Measurements from ENCODE around the gene PF4V1. TPM values are rescaled to one million over a fixed set of nuclear protein-coding genes. Genes with fewer than 3 reads are reported as not detected.

Gene PF4V1
- total and polyA plus RNA-seq, 2 of the 13 experiments (the other 11 are each of a cell fraction or from before 2014, with no cell fraction given): not detected

DNA sequence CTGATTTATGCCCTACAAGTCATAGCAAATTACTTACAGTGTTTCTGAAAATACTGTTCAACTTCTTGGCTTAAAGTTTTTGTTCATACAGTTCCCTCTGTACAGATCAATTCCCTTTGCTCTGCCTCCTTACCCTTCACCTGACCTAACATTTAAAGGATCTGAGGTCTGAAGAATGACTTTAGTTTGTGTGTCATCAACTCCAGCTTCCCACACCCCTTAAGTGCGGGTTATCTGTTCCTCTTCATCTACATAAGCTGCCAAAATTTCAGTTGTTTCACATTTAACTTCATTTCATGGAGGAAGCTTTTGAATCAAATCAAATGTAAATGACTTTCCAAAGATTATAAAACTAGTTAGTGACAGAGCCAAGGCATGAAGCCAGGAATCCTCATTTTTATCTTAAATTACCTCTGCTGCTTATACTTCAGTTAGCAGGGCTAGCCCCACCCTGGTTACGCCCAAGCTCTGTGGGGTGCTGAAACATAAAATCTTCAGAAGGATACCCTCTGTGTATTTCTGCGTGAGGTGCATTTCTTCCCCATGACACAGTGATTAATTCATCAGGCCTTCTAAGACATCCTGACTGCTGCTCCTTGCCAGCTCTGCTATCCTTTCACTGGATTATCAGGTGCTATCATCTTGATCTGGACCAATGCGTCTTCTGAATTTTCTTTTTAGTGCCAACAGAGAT lies 32.6 kb downstream of the PF4V1 start:
- 15% methylated on average over 4 of the region's 4 CpGs for WGBS (ENCODE audit: low lambda C conversion rate)
- H3K4me2 ChIP-seq (ENCODE audit: low read depth, low read length): no peak overlapping the region
- no peaks in the 10 kb centered on the region for H3K36me3 ChIP-seq (replicated peaks in 1 of 2; ENCODE audit: control insufficient read depth in 1 of 2, insufficient read depth in 2 of 2, low read length in 2 of 2)
- FAIRE-seq (no peak), DNase-seq (ENCODE audit: low spot score) (no peak), ATAC-seq (no peak)
- H3K9ac ChIP-seq (ENCODE audit: insufficient read depth, low read depth, low read length): no peak overlapping the region
- no TSS peak for BruUV-seq (replicated peaks)
- TF ChIP-seq, protein P1, sequence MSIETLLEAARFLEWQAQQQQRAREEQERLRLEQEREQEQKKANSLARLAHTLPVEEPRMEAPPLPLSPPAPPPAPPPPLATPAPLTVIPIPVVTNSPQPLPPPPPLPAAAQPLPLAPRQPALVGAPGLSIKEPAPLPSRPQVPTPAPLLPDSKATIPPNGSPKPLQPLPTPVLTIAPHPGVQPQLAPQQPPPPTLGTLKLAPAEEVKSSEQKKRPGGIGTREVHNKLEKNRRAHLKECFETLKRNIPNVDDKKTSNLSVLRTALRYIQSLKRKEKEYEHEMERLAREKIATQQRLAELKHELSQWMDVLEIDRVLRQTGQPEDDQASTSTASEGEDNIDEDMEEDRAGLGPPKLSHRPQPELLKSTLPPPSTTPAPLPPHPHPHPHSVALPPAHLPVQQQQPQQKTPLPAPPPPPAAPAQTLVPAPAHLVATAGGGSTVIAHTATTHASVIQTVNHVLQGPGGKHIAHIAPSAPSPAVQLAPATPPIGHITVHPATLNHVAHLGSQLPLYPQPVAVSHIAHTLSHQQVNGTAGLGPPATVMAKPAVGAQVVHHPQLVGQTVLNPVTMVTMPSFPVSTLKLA (IDR thresholded peaks at IDR 0.05): no peak
- TF ChIP-seq TERF1 (CRISPR knock-in tag; IDR thresholded peaks at IDR 0.05) (no peak), ZFP82 (CRISPR knock-in tag; IDR thresholded peaks at IDR 0.05; ENCODE audit: borderline replicate concordance) (no peak), ARHGAP35 (CRISPR knock-in tag; IDR thresholded peaks at IDR 0.05; ENCODE audit: borderline replicate concordance) (no peak), ZNF773 (CRISPR knock-in tag; IDR thresholded peaks at IDR 0.05; ENCODE audit: borderline replicate concordance) (no peak), ZNF639 (CRISPR knock-in tag; conservative IDR thresholded peaks at IDR 0.05) (no peak)
- intact Hi-C loops (cut with micrococcal nuclease; ENCODE audit: unreplicated experiment) (no loop called here), in situ Hi-C loops (cut with HindIII; ENCODE audit: extremely low pct_ligation_motif_present, low pct_unique_long_range_greater_than_20kb) (no loop called here)
- H3K27me3 ChIP-seq (ENCODE audit: control insufficient read depth in 1 of 2, insufficient read depth in 2 of 2, low read length in 2 of 2): no peaks in the 10 kb centered on the region
- H3K79me2 ChIP-seq (ENCODE audit: insufficient read depth, low read length): no peaks in the 10 kb centered on the region
- ChIA-PET POLR2A (no interaction called here), CTCF (ENCODE audit: low intra/inter-chr PET ratio, low total read pairs) (no interaction called here)
- no peaks in the 10 kb centered on the region for H3K4me1 ChIP-seq (ENCODE audit: insufficient read depth, low read length)
- H4K20me1 ChIP-seq (ENCODE audit: insufficient read depth, low read length): no peaks in the 10 kb centered on the region
- no peaks in the 10 kb centered on the region for H3K9me3 ChIP-seq (ENCODE audit: low read length)
- no peak overlapping the region for H3K4me3 ChIP-seq (replicated peaks in 1 of 3; ENCODE audit: insufficient read depth in 1 of 3, low read depth in 2 of 3, low read length in 3 of 3)
- H2AFZ ChIP-seq (ENCODE audit: low read length): no peak overlapping the region
- no peak overlapping the region for H3K27ac ChIP-seq (ENCODE audit: extremely low read length, insufficient read depth, low read length)
